Aorta (tissue), 5 donors: ENCODE results near the gene ALPK1. TPM values are rescaled to one million over a fixed set of nuclear protein-coding genes. Genes with fewer than 3 reads are reported as not detected.

Experiments used
- ATAC-seq: fragments of 200-7000 bp; cut with Tn5 transposase; one replicate; pipeline ENCODE4 v1.9.1; 2022; ENCODE audit warnings: moderate library complexity; ENCODE audit not compliant: low FRiP score
- DNase-seq, 2 donors: peaks; one replicate each; pipeline ENCODE4 v3.0.0-alpha.2; 2020
- H3K27ac ChIP-seq, 2 donors: one replicate each; pipeline ENCODE4 v1.5.1; 2013; ENCODE audit warnings: low read length in 2 of 2, mild to moderate bottlenecking in 2 of 2, moderate library complexity in 2 of 2, control low read depth in 1 of 2, inconsistent platforms in 1 of 2, low read depth in 1 of 2
- H3K27me3 ChIP-seq, 2 donors: one replicate each; pipeline ENCODE4 v1.6.1; 2013; ENCODE audit warnings: control low read depth in 1 of 2, low read length in 1 of 2, mild to moderate bottlenecking in 1 of 2, moderate library complexity in 1 of 2; ENCODE audit not compliant: insufficient read depth in 2 of 2, control insufficient read depth in 1 of 2
- H3K36me3 ChIP-seq, 2 donors: one replicate each; pipeline ENCODE4 v1.6.1; 2013; ENCODE audit warnings: control low read depth in 1 of 2, low read length in 1 of 2, mild to moderate bottlenecking in 1 of 2; ENCODE audit not compliant: insufficient read depth in 2 of 2, control insufficient read depth in 1 of 2
- H3K4me1 ChIP-seq, 2 donors: one replicate each; pipeline ENCODE4 v1.6.1; 2013; ENCODE audit warnings: low read length in 2 of 2, control low read depth in 1 of 2, mild to moderate bottlenecking in 1 of 2, moderate library complexity in 1 of 2; ENCODE audit not compliant: insufficient read depth in 2 of 2, control insufficient read depth in 1 of 2
- H3K4me3 ChIP-seq, 2 donors: one replicate each; pipeline ENCODE4 v1.5.1; 2013; ENCODE audit warnings: low read length in 2 of 2, control low read depth in 1 of 2, mild to moderate bottlenecking in 1 of 2
- H3K9me3 ChIP-seq: one replicate; pipeline ENCODE4 v1.6.1; 2013; ENCODE audit warnings: mild to moderate bottlenecking, low read length; ENCODE audit not compliant: control insufficient read depth
- WGBS, 2 donors: extraction: QIAGEN DNeasy Blood & Tissue Kit; methylation state at CpG; one replicate each; pipeline ENCODE4 v1.1.7; 2013; 5-methylcytosine and 5-hydroxymethylcytosine counted together
- intact Hi-C, 2 donors: fragments of 100-400 bp; cut with DNase I; formaldehyde crosslinking; loops; one replicate each; pipeline versions ENCODE4 v1.14.2 to v1.15.0; 2022
- polyA plus RNA-seq, 2 donors: library from polyadenylated mRNA; stranded (reverse); fragments of 200-250 nt; gene quantifications; one replicate each; pipeline ENCODE4 v1.2.3, GENCODE V29; 2013
- total RNA-seq, 2 donors: library from RNA; stranded (reverse); fragmentation: NEBNext Ultra II Directional; extraction: Animal tissue kit (Norgen Biotek cat#: 25700); gene quantifications; one replicate each; pipeline ENCODE4 v1.2.1, GENCODE V29; 2021
- donor health status: healthy with polysubstance abuse.
- donor health status: Bipolar disorder and iron deficiency.
- donor health status: DM: no; HTN: no; CAD: no.
- donor health status: DM: no; HTN: no; CAD: no.
- donor health status: DM: yes; HTN: yes; CAD: no.

ALPK1 gene
- total and polyA plus RNA-seq, 4 donors: 6.6 to 52.7 (median 23.9) TPM

- no peaks in the 10 kb centered on the region for H3K36me3 ChIP-seq
- intact Hi-C loops: no loop called here
Observed at GRCh38 chr4:112355662-112356061, 58.5 kb downstream of the ALPK1 start.

GRCh38 chr4:112357453-112357852 lies 60.3 kb downstream of the ALPK1 start:
- DNase-seq: peak in 1 of 2 donors; percentile 61
- H3K36me3 ChIP-seq: no peaks in the 10 kb centered on the region
- H3K27ac ChIP-seq: no peak overlapping the region
- H3K4me3 ChIP-seq: no peak overlapping the region
- 96% methylated on average over 11 of the region's 11 CpGs for WGBS, 2 donors
- intact Hi-C loops: no loop called here
- peaks cover 6% of the 10 kb centered on the region for H3K9me3 ChIP-seq
- no peaks in the 10 kb centered on the region for H3K27me3 ChIP-seq
- no peaks in the 10 kb centered on the region for H3K4me1 ChIP-seq
- no peak for ATAC-seq

More at GRCh38 chr4:112355662-112356061, 58.5 kb downstream of the ALPK1 start:
- H3K27ac ChIP-seq: no peak overlapping the region
- WGBS, 2 donors: 97% methylated on average over 20 of the region's 20 CpGs
- H3K4me3 ChIP-seq: no peak overlapping the region
- peaks cover 6% of the 10 kb centered on the region for H3K9me3 ChIP-seq
- DNase-seq (peak in 1 of 2 donors; percentile 70), ATAC-seq (no peak)
- no peaks in the 10 kb centered on the region for H3K27me3 ChIP-seq
- no peaks in the 10 kb centered on the region for H3K4me1 ChIP-seq

GRCh38 chr4:112357897-112358296 lies 60.7 kb downstream of the ALPK1 start:
- H3K9me3 ChIP-seq: peaks cover 6% of the 10 kb centered on the region
- no peak for ATAC-seq
- peak in 1 of 2 donors; percentile 59 for DNase-seq
- no peak overlapping the region for H3K27ac ChIP-seq
- intact Hi-C loops: no loop called here
- 93 to 94% methylated on average over 14 of the region's 14 CpGs for WGBS, 2 donors
- no peaks in the 10 kb centered on the region for H3K36me3 ChIP-seq
- no peaks in the 10 kb centered on the region for H3K27me3 ChIP-seq
- no peaks in the 10 kb centered on the region for H3K4me1 ChIP-seq
- H3K4me3 ChIP-seq: no peak overlapping the region

GRCh38 chr4:112358415-112358814 lies 61.2 kb downstream of the ALPK1 start:
- no peak for ATAC-seq
- 94 to 96% methylated on average over 9 to 10 of the region's 10 CpGs for WGBS, 2 donors

GRCh38 chr4:112358952-112359749 lies 62.0 kb downstream of the ALPK1 start:
- Histone ChIP-seq H3K27ac (no peak overlapping the region), H3K27me3 (no peaks in the 10 kb centered on the region), H3K9me3 (peaks cover 6% of the 10 kb centered on the region), H3K4me3 (no peak overlapping the region), H3K36me3 (no peaks in the 10 kb centered on the region), H3K4me1 (no peaks in the 10 kb centered on the region)
- WGBS, 2 donors: 96 to 97% methylated on average over 16 of the region's 16 CpGs
- ATAC-seq (peak; percentile 56), DNase-seq (no peak)
- intact Hi-C loops: no loop called here

More at GRCh38 chr4:112358415-112358814, 61.2 kb downstream of the ALPK1 start:
- no peaks in the 10 kb centered on the region for H3K36me3 ChIP-seq
- peaks cover 6% of the 10 kb centered on the region for H3K9me3 ChIP-seq
- no peak overlapping the region for H3K4me3 ChIP-seq
- no peak overlapping the region for H3K27ac ChIP-seq
- DNase-seq: no peak
- intact Hi-C loops: no loop called here
- no peaks in the 10 kb centered on the region for H3K27me3 ChIP-seq
- no peaks in the 10 kb centered on the region for H3K4me1 ChIP-seq

- Histone ChIP-seq H3K4me1 (no peaks in the 10 kb centered on the region), H3K27me3 (no peaks in the 10 kb centered on the region), H3K9me3 (peaks cover 6% of the 10 kb centered on the region), H3K4me3 (no peak overlapping the region), H3K27ac (no peak overlapping the region), H3K36me3 (no peaks in the 10 kb centered on the region)
- WGBS, 2 donors: 57 to 58% methylated on average over 6 of the region's 6 CpGs
- intact Hi-C loops: no loop called here
- no peak for DNase-seq
- ATAC-seq: no peak
Observed at GRCh38 chr4:112361181-112361791, 64.1 kb downstream of the ALPK1 start.

- no peak overlapping the region for H3K27ac ChIP-seq
- intact Hi-C loops: no loop called here
- no peak overlapping the region for H3K4me3 ChIP-seq
- H3K36me3 ChIP-seq: no peaks in the 10 kb centered on the region
- WGBS, 2 donors: 63 to 70% methylated on average over 1 of the region's 1 CpG
- ATAC-seq: no peak
- DNase-seq: no peak
- H3K27me3 ChIP-seq: no peaks in the 10 kb centered on the region
- no peaks in the 10 kb centered on the region for H3K4me1 ChIP-seq
- H3K9me3 ChIP-seq: no peaks in the 10 kb centered on the region
Observed at GRCh38 chr4:112370466-112370865, 73.3 kb downstream of the ALPK1 start.

- DNase-seq (no peak), ATAC-seq (no peak)
- Histone ChIP-seq H3K9me3 (no peaks in the 10 kb centered on the region), H3K4me3 (no peak overlapping the region), H3K36me3 (no peaks in the 10 kb centered on the region), H3K27ac (no peak overlapping the region), H3K4me1 (no peaks in the 10 kb centered on the region), H3K27me3 (no peaks in the 10 kb centered on the region)
- intact Hi-C loops: no loop called here
- WGBS, 2 donors: 91 to 94% methylated on average over 3 of the region's 3 CpGs
Observed at GRCh38 chr4:112371361-112371760, 74.2 kb downstream of the ALPK1 start.

GRCh38 chr4:112374850-112375249 lies 77.7 kb downstream of the ALPK1 start:
- Histone ChIP-seq H3K27me3 (no peaks in the 10 kb centered on the region), H3K4me3 (no peak overlapping the region), H3K9me3 (no peaks in the 10 kb centered on the region), H3K36me3 (no peaks in the 10 kb centered on the region), H3K27ac (no peak overlapping the region), H3K4me1 (no peaks in the 10 kb centered on the region)
- 90 to 95% methylated on average over 2 of the region's 2 CpGs for WGBS, 2 donors
- intact Hi-C loops: no loop called here
- no peak for DNase-seq
- ATAC-seq: no peak
